ENCODE measurements around the gene ZNF775. TPM values are rescaled to one million over a fixed set of nuclear protein-coding genes. Genes with fewer than 3 reads are reported as not detected.

The ZNF775 gene
- polyA plus RNA-seq, 4 donors: 1.1 to 6.5 (median 2.5) TPM

DNA sequence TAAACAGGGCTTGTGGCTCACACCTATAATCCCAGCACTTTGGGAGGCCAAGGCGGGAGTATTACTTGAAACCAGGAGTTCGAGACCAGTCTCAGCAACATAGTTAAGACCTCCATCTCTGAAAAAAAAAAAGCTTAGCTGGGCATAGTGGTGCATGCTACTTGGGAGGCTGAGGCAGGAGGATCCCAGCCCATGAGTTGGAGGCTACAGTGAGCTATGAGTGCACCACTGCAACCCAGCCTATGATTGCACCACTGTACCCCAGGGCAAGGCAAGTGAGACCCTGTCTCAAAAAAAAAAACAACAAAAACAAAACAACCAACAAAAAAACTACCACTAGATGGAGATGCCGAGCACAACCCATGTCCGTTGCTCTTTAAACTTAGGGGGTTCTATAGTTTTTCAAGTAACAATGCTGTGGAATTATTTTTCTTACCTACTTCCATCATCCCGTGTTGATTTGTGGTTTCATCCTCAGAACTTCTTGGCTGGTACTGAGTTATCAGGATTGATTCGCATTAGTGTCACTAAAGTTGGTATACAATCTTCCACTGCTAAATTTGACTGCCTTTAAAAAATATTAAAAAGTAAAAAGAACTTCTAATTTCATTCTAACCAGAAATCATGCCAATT lies 22.7 kb upstream of the ZNF775 start:
- no peak for FAIRE-seq
- Histone ChIP-seq H3K27ac (ENCODE audit: low read depth in 1 of 3, low read length in 2 of 3) (no peak overlapping the region), H3K4me1 (ENCODE audit: control insufficient read depth in 3 of 3, insufficient read depth in 2 of 3, low read depth in 1 of 3, low read length in 2 of 3) (peaks cover under 1 to 2% (median 1%) of the 10 kb centered on the region in 3 donors), H3K27me3 (ENCODE audit: control insufficient read depth in 3 of 3, insufficient read depth in 3 of 3, low read length in 3 of 3) (no peaks in the 10 kb centered on the region), H3K9me3 (ENCODE audit: control insufficient read depth in 2 of 2, insufficient read depth in 1 of 2, low read depth in 1 of 2, low read length in 1 of 2) (no peaks in the 10 kb centered on the region), H3K4me3 (ENCODE audit: low read depth in 1 of 3, low read length in 3 of 3) (no peak overlapping the region), H3K36me3 (ENCODE audit: control insufficient read depth in 3 of 3, insufficient read depth in 2 of 3, low read depth in 1 of 3, low read length in 3 of 3) (no peaks in the 10 kb centered on the region)
- WGBS, 3 donors: 23 to 31% (median 25%) methylated on average over 6 of the region's 6 CpGs
- DNase-seq: peak in 1 of 2 donors; percentile 51

DNA sequence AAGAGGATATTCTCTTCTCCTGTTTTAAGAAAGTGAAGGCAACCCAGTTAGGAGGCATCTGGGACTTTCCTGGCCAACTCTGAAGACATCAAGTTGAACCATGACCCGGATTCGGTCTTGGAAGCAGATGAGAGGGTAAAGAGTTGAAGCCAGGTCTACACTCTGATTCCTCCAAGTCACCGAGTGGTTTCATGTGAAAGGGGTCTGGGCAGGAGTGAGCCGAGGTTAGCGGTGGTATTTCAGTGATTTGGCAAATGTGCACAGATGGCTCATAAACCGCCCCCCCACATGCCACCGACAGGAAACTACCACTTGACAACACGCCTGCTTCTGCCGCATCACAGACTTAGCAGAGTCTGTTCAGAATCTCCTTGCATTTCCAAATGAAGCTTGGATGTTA lies 21.9 kb upstream of the ZNF775 start:
- no peak overlapping the region for H3K4me3 ChIP-seq (ENCODE audit: low read depth in 1 of 3, low read length in 3 of 3)

DNA sequence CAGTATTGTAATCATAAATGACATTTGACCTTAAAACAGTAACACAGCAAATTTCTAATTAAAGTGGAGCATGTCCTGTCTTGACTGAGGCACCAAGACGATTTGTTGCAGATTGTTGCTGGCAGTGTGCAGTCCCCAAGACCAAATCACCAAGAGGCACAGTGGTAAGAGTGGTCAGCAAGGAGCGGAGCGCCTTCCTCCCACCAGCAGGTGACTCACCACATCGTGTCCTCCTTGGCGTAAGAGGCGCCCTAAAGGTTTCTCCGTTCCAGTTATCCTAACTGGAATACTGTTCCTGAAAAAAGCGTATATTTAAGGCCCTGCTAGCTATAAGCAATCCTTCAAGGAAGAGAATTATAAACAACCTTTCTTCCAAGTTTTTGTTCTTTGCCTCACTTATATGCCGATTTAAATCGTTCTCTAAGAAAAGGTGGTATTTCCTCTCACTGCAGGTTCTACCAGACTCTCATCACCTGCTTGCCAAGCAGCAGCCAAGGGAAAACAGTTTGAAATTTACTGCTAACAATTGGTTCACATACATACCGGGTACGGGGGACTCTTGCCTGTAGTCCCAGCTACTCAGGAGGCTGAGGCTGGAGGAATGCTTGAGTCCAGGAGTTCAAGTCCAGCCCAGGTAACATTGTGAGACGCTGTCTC lies 21.2 kb upstream of the ZNF775 start:
- no peak for FAIRE-seq
- Histone ChIP-seq H3K4me3 (ENCODE audit: low read depth in 1 of 3, low read length in 3 of 3) (no peak overlapping the region), H3K27ac (ENCODE audit: low read depth in 1 of 3, low read length in 2 of 3) (peak overlapping the region in 1 of 3 donors; percentile 70), H3K36me3 (ENCODE audit: control insufficient read depth in 3 of 3, insufficient read depth in 2 of 3, low read depth in 1 of 3, low read length in 3 of 3) (no peaks in the 10 kb centered on the region), H3K9me3 (ENCODE audit: control insufficient read depth in 2 of 2, insufficient read depth in 1 of 2, low read depth in 1 of 2, low read length in 1 of 2) (no peaks in the 10 kb centered on the region), H3K4me1 (ENCODE audit: control insufficient read depth in 3 of 3, insufficient read depth in 2 of 3, low read depth in 1 of 3, low read length in 2 of 3) (peaks cover 1 to 5% (median 2%) of the 10 kb centered on the region in 3 donors), H3K27me3 (ENCODE audit: control insufficient read depth in 3 of 3, insufficient read depth in 3 of 3, low read length in 3 of 3) (no peaks in the 10 kb centered on the region)
- no peak for DNase-seq
- 76 to 90% (median 81%) methylated on average over 13 of the region's 13 CpGs for WGBS, 3 donors

More for the DNA sequence above, 21.9 kb upstream of the ZNF775 start:
- no peaks in the 10 kb centered on the region for H3K36me3 ChIP-seq (ENCODE audit: control insufficient read depth in 3 of 3, insufficient read depth in 2 of 3, low read depth in 1 of 3, low read length in 3 of 3)
- peaks cover 1 to 5% (median 2%) of the 10 kb centered on the region in 3 donors for H3K4me1 ChIP-seq (ENCODE audit: control insufficient read depth in 3 of 3, insufficient read depth in 2 of 3, low read depth in 1 of 3, low read length in 2 of 3)
- FAIRE-seq (no peak), DNase-seq (no peak)
- peak overlapping the region in 1 of 3 donors; percentile 48 for H3K27ac ChIP-seq (ENCODE audit: low read depth in 1 of 3, low read length in 2 of 3)
- no peaks in the 10 kb centered on the region for H3K27me3 ChIP-seq (ENCODE audit: control insufficient read depth in 3 of 3, insufficient read depth in 3 of 3, low read length in 3 of 3)
- WGBS, 3 donors: 37 to 65% (median 42%) methylated on average over 9 of the region's 9 CpGs
- no peaks in the 10 kb centered on the region for H3K9me3 ChIP-seq (ENCODE audit: control insufficient read depth in 2 of 2, insufficient read depth in 1 of 2, low read depth in 1 of 2, low read length in 1 of 2)

GRCh38 chr7:150358433-150358832 lies 20.7 kb upstream of the ZNF775 start:
- H3K36me3 ChIP-seq (ENCODE audit: control insufficient read depth in 3 of 3, insufficient read depth in 2 of 3, low read depth in 1 of 3, low read length in 3 of 3): no peaks in the 10 kb centered on the region
- peaks cover 1 to 5% (median 2%) of the 10 kb centered on the region in 3 donors for H3K4me1 ChIP-seq (ENCODE audit: control insufficient read depth in 3 of 3, insufficient read depth in 2 of 3, low read depth in 1 of 3, low read length in 2 of 3)
- no peaks in the 10 kb centered on the region for H3K27me3 ChIP-seq (ENCODE audit: control insufficient read depth in 3 of 3, insufficient read depth in 3 of 3, low read length in 3 of 3)
- H3K9me3 ChIP-seq (ENCODE audit: control insufficient read depth in 2 of 2, insufficient read depth in 1 of 2, low read depth in 1 of 2, low read length in 1 of 2): no peaks in the 10 kb centered on the region
- no peak for DNase-seq
- 85 to 94% (median 91%) methylated on average over 4 of the region's 4 CpGs for WGBS, 3 donors
- no peak for FAIRE-seq
- no peak overlapping the region for H3K4me3 ChIP-seq (ENCODE audit: low read depth in 1 of 3, low read length in 3 of 3)
- no peak overlapping the region for H3K27ac ChIP-seq (ENCODE audit: low read depth in 1 of 3, low read length in 2 of 3)

DNA sequence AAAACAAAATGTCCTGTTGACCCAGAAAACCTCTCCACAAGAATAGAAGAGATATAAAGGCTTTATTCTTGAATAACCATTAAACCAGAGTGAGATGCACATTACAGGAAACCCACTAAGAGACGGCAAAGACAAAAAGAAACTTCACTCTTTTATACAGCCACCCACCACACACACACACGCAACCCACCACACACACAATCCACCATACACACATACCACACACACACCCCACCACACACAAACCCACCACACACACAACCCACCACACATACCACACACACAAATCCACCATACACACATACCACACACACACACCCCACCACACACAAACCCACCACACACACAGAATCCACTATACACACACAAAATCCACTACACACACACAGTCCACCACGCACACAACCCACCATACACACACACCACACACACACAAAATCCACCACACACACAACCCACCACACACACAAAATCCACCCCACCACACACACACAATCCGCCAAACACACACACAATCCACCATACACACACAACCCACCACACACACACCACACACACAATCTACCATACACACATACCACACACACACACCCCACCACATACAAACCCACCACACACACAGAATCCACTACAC lies 20.0 kb upstream of the ZNF775 start:
- Histone ChIP-seq H3K27me3 (ENCODE audit: control insufficient read depth in 3 of 3, insufficient read depth in 3 of 3, low read length in 3 of 3) (no peaks in the 10 kb centered on the region), H3K4me3 (ENCODE audit: low read depth in 1 of 3, low read length in 3 of 3) (no peak overlapping the region), H3K4me1 (ENCODE audit: control insufficient read depth in 3 of 3, insufficient read depth in 2 of 3, low read depth in 1 of 3, low read length in 2 of 3) (peaks cover 1 to 5% (median 2%) of the 10 kb centered on the region in 3 donors), H3K9me3 (ENCODE audit: control insufficient read depth in 2 of 2, insufficient read depth in 1 of 2, low read depth in 1 of 2, low read length in 1 of 2) (no peaks in the 10 kb centered on the region), H3K36me3 (ENCODE audit: control insufficient read depth in 3 of 3, insufficient read depth in 2 of 3, low read depth in 1 of 3, low read length in 3 of 3) (no peaks in the 10 kb centered on the region), H3K27ac (ENCODE audit: low read depth in 1 of 3, low read length in 2 of 3) (no peak overlapping the region)
- WGBS, 3 donors: 81 to 93% (median 82%) methylated on average over 4 of the region's 4 CpGs
- FAIRE-seq: no peak
- DNase-seq: no peak

- FAIRE-seq (no peak), DNase-seq (no peak)
- H3K36me3 ChIP-seq (ENCODE audit: control insufficient read depth in 3 of 3, insufficient read depth in 2 of 3, low read depth in 1 of 3, low read length in 3 of 3): no peaks in the 10 kb centered on the region
- H3K4me1 ChIP-seq (ENCODE audit: control insufficient read depth in 3 of 3, insufficient read depth in 2 of 3, low read depth in 1 of 3, low read length in 2 of 3): peaks cover 1 to 5% (median 2%) of the 10 kb centered on the region in 3 donors
- H3K27me3 ChIP-seq (ENCODE audit: control insufficient read depth in 3 of 3, insufficient read depth in 3 of 3, low read length in 3 of 3): no peaks in the 10 kb centered on the region
- no peak overlapping the region for H3K27ac ChIP-seq (ENCODE audit: low read depth in 1 of 3, low read length in 2 of 3)
- no peak overlapping the region for H3K4me3 ChIP-seq (ENCODE audit: low read depth in 1 of 3, low read length in 3 of 3)
- H3K9me3 ChIP-seq (ENCODE audit: control insufficient read depth in 2 of 2, insufficient read depth in 1 of 2, low read depth in 1 of 2, low read length in 1 of 2): no peaks in the 10 kb centered on the region
- WGBS, 3 donors: 99 to 100% (median 100%) methylated on average over 2 of the region's 2 CpGs
Observed at GRCh38 chr7:150359622-150360362, 19.3 kb upstream of the ZNF775 start.

DNA sequence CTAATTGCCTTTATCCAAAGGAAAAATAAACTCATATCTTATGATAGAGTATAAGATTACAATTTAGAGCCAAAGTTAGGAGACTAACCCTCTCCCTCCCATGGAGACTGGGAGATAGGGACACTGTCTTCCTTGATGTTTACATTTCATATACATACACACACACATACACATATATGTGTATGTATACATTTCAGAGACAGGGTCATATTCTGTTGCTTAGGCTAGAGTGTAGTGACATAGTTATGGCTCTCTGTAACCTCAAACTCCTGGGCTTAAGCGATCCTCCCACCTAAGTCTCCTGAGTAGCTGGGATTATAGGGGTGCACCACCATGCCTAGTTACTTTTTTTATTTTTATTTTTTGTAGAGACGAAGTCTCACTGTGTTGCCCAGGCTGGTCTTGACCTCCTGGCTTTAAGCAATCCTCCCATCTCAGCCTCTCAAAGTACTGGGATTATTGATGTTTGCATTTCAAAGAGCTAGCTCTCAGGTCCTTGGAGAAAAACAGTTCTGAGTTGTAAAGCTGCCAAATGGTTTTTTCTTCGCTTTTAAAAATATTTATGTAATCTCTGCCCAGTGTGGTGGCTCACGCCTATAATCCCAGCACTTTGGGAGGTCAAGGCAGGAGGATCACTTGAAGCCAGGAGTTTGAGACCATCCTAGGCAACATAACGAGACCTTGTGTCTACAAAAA lies 18.6 kb upstream of the ZNF775 start:
- H3K27ac ChIP-seq (ENCODE audit: low read depth in 1 of 3, low read length in 2 of 3): no peak overlapping the region
- H3K4me1 ChIP-seq (ENCODE audit: control insufficient read depth in 3 of 3, insufficient read depth in 2 of 3, low read depth in 1 of 3, low read length in 2 of 3): peaks cover 1 to 5% (median 2%) of the 10 kb centered on the region in 3 donors
- no peak for FAIRE-seq
- no peak overlapping the region for H3K4me3 ChIP-seq (ENCODE audit: low read depth in 1 of 3, low read length in 3 of 3)
- no peaks in the 10 kb centered on the region for H3K27me3 ChIP-seq (ENCODE audit: control insufficient read depth in 3 of 3, insufficient read depth in 3 of 3, low read length in 3 of 3)
- H3K36me3 ChIP-seq (ENCODE audit: control insufficient read depth in 3 of 3, insufficient read depth in 2 of 3, low read depth in 1 of 3, low read length in 3 of 3): no peaks in the 10 kb centered on the region
- DNase-seq: no peak
- 81 to 88% (median 84%) methylated on average over 5 of the region's 5 CpGs for WGBS, 3 donors
- H3K9me3 ChIP-seq (ENCODE audit: control insufficient read depth in 2 of 2, insufficient read depth in 1 of 2, low read depth in 1 of 2, low read length in 1 of 2): no peaks in the 10 kb centered on the region

DNA sequence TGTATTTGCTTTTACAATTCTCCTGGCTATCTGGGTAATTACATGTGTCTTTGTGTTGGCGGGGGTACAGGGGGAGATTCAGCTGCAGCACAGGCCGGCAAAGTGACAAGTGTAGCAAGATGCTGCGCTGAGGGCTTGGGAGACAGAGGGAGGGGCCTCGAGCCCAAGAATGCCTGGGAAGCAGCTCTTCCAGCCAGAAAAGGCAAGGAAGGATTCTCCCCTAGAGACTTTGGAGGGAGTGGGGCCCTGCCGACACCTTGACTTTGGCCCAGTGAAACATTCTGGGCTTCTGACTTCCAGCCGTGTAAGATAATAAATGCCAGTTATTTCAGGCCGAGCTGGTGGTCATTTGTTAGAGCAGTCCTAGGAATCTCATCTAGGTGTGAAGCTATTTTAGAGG lies 17.7 kb upstream of the ZNF775 start:
- no peaks in the 10 kb centered on the region for H3K36me3 ChIP-seq (ENCODE audit: control insufficient read depth in 3 of 3, insufficient read depth in 2 of 3, low read depth in 1 of 3, low read length in 3 of 3)
- H3K27me3 ChIP-seq (ENCODE audit: control insufficient read depth in 3 of 3, insufficient read depth in 3 of 3, low read length in 3 of 3): no peaks in the 10 kb centered on the region
- no peaks in the 10 kb centered on the region for H3K9me3 ChIP-seq (ENCODE audit: control insufficient read depth in 2 of 2, insufficient read depth in 1 of 2, low read depth in 1 of 2, low read length in 1 of 2)
- no peak overlapping the region for H3K27ac ChIP-seq (ENCODE audit: low read depth in 1 of 3, low read length in 2 of 3)
- H3K4me1 ChIP-seq (ENCODE audit: control insufficient read depth in 3 of 3, insufficient read depth in 2 of 3, low read depth in 1 of 3, low read length in 2 of 3): peaks cover 1 to 12% (median 2%) of the 10 kb centered on the region in 3 donors
- FAIRE-seq (no peak), DNase-seq (no peak)
- no peak overlapping the region for H3K4me3 ChIP-seq (ENCODE audit: low read depth in 1 of 3, low read length in 3 of 3)
- 75 to 91% (median 85%) methylated on average over 7 of the region's 7 CpGs for WGBS, 3 donors
